HCT116 (cell line): ENCODE measurements around the gene NARF. TPM values are rescaled to one million over a fixed set of nuclear protein-coding genes. Genes with fewer than 3 reads are reported as not detected.
A peak's percentile ranks its signal among the peaks of the same experiment; 100 is the strongest.
"Not testable (repeated sequence)": the region's sequence is repeated elsewhere in the genome, so short reads cannot be mapped to it uniquely, and the experiment has no call there.

ENCODE experiments used
- ATAC-seq: fragments of 200-7000 bp; cut with Tn5 transposase; 2 replicates; pipeline ENCODE4 v1.9.1; 2020; ENCODE audit warnings: mild to moderate bottlenecking, moderate library complexity
- BruUV-seq: library from RNA; stranded (reverse); fragments of 400-500 nt; replicated peaks from 2 replicates; lab custom pipeline; 2021; lab: Mats Ljungman, UMichigan
- CTCF ChIA-PET: fragments of 300-600 bp; sonication (Branson Sonifier 250); formaldehyde crosslinking; loops from one replicate; lab custom pipeline; 2021; ENCODE audit warnings: antibody characterized with exemption; lab: Charles Lee
- POLR2A ChIA-PET: fragments of 300-600, 350-600 bp; sonication (Branson Sonifier 250); formaldehyde crosslinking; loops from one replicate; lab custom pipeline; 2021; ENCODE audit warnings: antibody characterized with exemption; lab: Charles Lee
- RAD21 ChIA-PET, 2 experiments: fragments of 300-600 bp; sonication (Branson Sonifier 250); formaldehyde crosslinking; loops; one replicate each; lab custom pipeline; 2023; ENCODE audit warnings: low total read pairs in 2 of 2; ENCODE audit not compliant: uncharacterized antibody in 2 of 2, unreplicated experiment in 2 of 2, low non-redundant PET in 1 of 2; lab: Charles Lee
- DNase-seq: peaks from one replicate; pipeline ENCODE4 v3.0.0-alpha.2; 2010; ENCODE audit warnings: low read depth, low spot score
- H2AFZ ChIP-seq: fragments of 200-600 bp; shearing (Covaris generic), sonication (generic); 2 replicates; pipeline ENCODE4 v1.6.1; 2017; ENCODE audit warnings: low read depth, mixed run types, mixed read lengths, antibody characterized with exemption, low read length; ENCODE audit not compliant: poor library complexity, severe bottlenecking
- H3K27ac ChIP-seq: 2 replicates; pipeline ENCODE4 v1.5.1; 2012; ENCODE audit warnings: low read depth, low read length
- H3K27me3 ChIP-seq: fragments of 200-600 bp; sonication (generic); 2 replicates; pipeline ENCODE4 v1.6.1; 2016; ENCODE audit warnings: mixed run types, low read length, mixed read lengths; ENCODE audit not compliant: insufficient read depth
- H3K36me3 ChIP-seq, 2 experiments: fragments of 200-500 bp in 1 of 2; fragments of 200-600 bp in 1 of 2; sonication (Bioruptor generic) in 1 of 2; sonication (generic) in 1 of 2; 2 replicates each; pipeline versions ENCODE4 v1.5.1 to v1.6.1; 2014 to 2016; ENCODE audit warnings: low read length in 2 of 2, inconsistent platforms in 1 of 2, mixed read lengths in 1 of 2, mixed run types in 1 of 2; ENCODE audit not compliant: insufficient read depth in 2 of 2, control insufficient read depth in 1 of 2
- H3K4me1 ChIP-seq, 2 experiments: fragments of 200-600 bp in 1 of 2; sonication (generic) in 1 of 2; 2 replicates each; pipeline versions ENCODE4 v1.5.1 to v1.6.1; 2012 to 2017; ENCODE audit warnings: low read length in 2 of 2, inconsistent platforms in 1 of 2, mild to moderate bottlenecking in 1 of 2, mixed read lengths in 1 of 2, mixed run types in 1 of 2, moderate library complexity in 1 of 2; ENCODE audit not compliant: insufficient read depth in 2 of 2, control insufficient read depth in 1 of 2
- H3K4me2 ChIP-seq: fragments of 200-600 bp; sonication (generic); 2 replicates; pipeline ENCODE4 v1.6.1; 2017; ENCODE audit warnings: mixed run types, low read length, mixed read lengths
- H3K4me3 ChIP-seq, 2 experiments: fragments of 200-600 bp in 1 of 2; sonication (generic) in 1 of 2; replicated peaks in 1 of 2; 2 replicates each; pipeline ENCODE4 v1.5.1; 2011 to 2016; ENCODE audit warnings: low read length in 2 of 2, control low read depth in 1 of 2, low read depth in 1 of 2, mild to moderate bottlenecking in 1 of 2, mixed read lengths in 1 of 2, mixed run types in 1 of 2
- H3K79me2 ChIP-seq: fragments of 200-600 bp; sonication (generic); 2 replicates; pipeline ENCODE4 v1.6.1; 2017; ENCODE audit warnings: mild to moderate bottlenecking, mixed run types, low read length, moderate library complexity, mixed read lengths; ENCODE audit not compliant: insufficient read depth
- H3K9ac ChIP-seq: fragments of 200-600 bp; sonication (generic); 2 replicates; pipeline ENCODE4 v1.6.1; 2016; ENCODE audit warnings: low read length, mixed read lengths
- H3K9me2 ChIP-seq: fragments of 200-600 bp; sonication (generic), shearing (Covaris generic); 2 replicates; pipeline ENCODE4 v1.6.1; 2017; ENCODE audit warnings: mixed run types, mild to moderate bottlenecking, moderate library complexity; ENCODE audit not compliant: insufficient read depth
- H3K9me3 ChIP-seq, 2 experiments: fragments of 200-500 bp in 1 of 2; fragments of 200-600 bp in 1 of 2; sonication (Bioruptor generic) in 1 of 2; sonication (generic) in 1 of 2; 2 replicates each; pipeline ENCODE4 v1.6.1; 2014 to 2017; ENCODE audit warnings: low read length in 2 of 2, mixed read lengths in 2 of 2, inconsistent platforms in 1 of 2, low read depth in 1 of 2, mild to moderate bottlenecking in 1 of 2, mixed run types in 1 of 2, moderate library complexity in 1 of 2; ENCODE audit not compliant: control insufficient read depth in 1 of 2, insufficient read depth in 1 of 2
- H4K20me1 ChIP-seq: fragments of 200-600 bp; sonication (generic), shearing (Covaris generic); 2 replicates; pipeline ENCODE4 v1.6.1; 2017; ENCODE audit warnings: mixed run types, mild to moderate bottlenecking, moderate library complexity; ENCODE audit not compliant: insufficient read depth
- EGR1 ChIP-seq: IDR thresholded peaks from 2 replicates; pipeline ENCODE4 v1.6.1; 2012; ENCODE audit warnings: low read depth
- intact Hi-C: fragments of 100-400 bp; cut with micrococcal nuclease; formaldehyde crosslinking; loops from 2 replicates; pipeline ENCODE4 v1.10.0; 2022
- total RNA-seq: library from RNA; stranded (reverse); gene quantifications from one replicate; pipeline ENCODE4 v1.2.1, GENCODE V29; 2021; ENCODE audit not compliant: unreplicated experiment

The NARF gene
- total RNA-seq, 1 experiment from 2014 or later: 91.8 TPM

GRCh38 chr17:82537228-82537627, 78.7 kb downstream of the NARF start:
- intact Hi-C loops, BruUV-seq, H2AFZ ChIP-seq, H3K9ac ChIP-seq, ATAC-seq, H3K9me3 ChIP-seq, H3K27me3 ChIP-seq, H3K4me3 ChIP-seq, H3K9me2 ChIP-seq, H3K36me3 ChIP-seq, DNase-seq, RAD21 ChIA-PET: not testable (repeated sequence)
- ChIA-PET POLR2A (interaction anchor here (1.8 kb wide), 1 partner anchor 18 kb away, joined by 5 read pairs; the partner anchor contains the start of gene FOXK2), CTCF (interaction anchor here (4.3 kb wide), 1 partner anchor 17 kb away, joined by 15 read pairs; no protein-coding TSS in a partner anchor)
- peak; percentile 56 for TF ChIP-seq EGR1
- Histone ChIP-seq H3K27ac (peak overlapping the region; percentile 47), H3K4me1 (peaks cover 43 to 58% of the 10 kb centered on the region in 2 experiments), H3K79me2 (peaks cover 100% of the 10 kb centered on the region), H3K4me2 (peak overlapping the region; percentile 24), H4K20me1 (peaks cover 35% of the 10 kb centered on the region; the same call in 1 of the 2 replicates)

- peaks cover 47 to 61% of the 10 kb centered on the region in 2 experiments for H3K4me1 ChIP-seq
- H3K9me2 ChIP-seq, H3K36me3 ChIP-seq, BruUV-seq, H2AFZ ChIP-seq, H3K27ac ChIP-seq, H3K27me3 ChIP-seq, DNase-seq, RAD21 ChIA-PET, H3K9ac ChIP-seq, H3K9me3 ChIP-seq, ATAC-seq, intact Hi-C loops, H3K4me3 ChIP-seq: not testable (repeated sequence)
- H3K79me2 ChIP-seq: peaks cover 99% of the 10 kb centered on the region
- POLR2A ChIA-PET: interaction anchor here (1.0 kb wide), 1 partner anchor 20 kb away, joined by 3 read pairs; the partner anchor contains the start of gene FOXK2
- H4K20me1 ChIP-seq: peaks cover 43% of the 10 kb centered on the region; the same call in 1 of the 2 replicates
- H3K4me2 ChIP-seq: peak overlapping the region; percentile 20
- CTCF ChIA-PET: interaction anchor here (1.2 to 1.5 kb wide), 3 partner anchors 9 to 12 kb away, joined by 3 to 5 read pairs (median 4); no protein-coding TSS in a partner anchor
Observed at GRCh38 chr17:82539076-82539475, 80.5 kb downstream of the NARF start.

Other genes with a start within 250 kb of the NARF start
- gene CCDC57, start 245.9 kb upstream of the NARF start, total RNA-seq: 143 TPM
- 445 TPM for gene SLC16A3, start 229.7 kb upstream of the NARF start, total RNA-seq
- gene CSNK1D, start 185.0 kb upstream of the NARF start, total RNA-seq: 176 TPM
- gene CD7, start 141.1 kb upstream of the NARF start, total RNA-seq: 0.61 TPM
- 6.8 TPM for gene SECTM1, start 125.0 kb upstream of the NARF start, total RNA-seq
- gene TEX19, start 99.5 kb upstream of the NARF start, total RNA-seq: 2.1 TPM
- gene UTS2R, start 87.0 kb upstream of the NARF start, total RNA-seq: not detected
- 45.2 TPM for gene HEXD, start 40.4 kb upstream of the NARF start, total RNA-seq
- gene OGFOD3, start 40.2 kb upstream of the NARF start, total RNA-seq: 53.6 TPM
- 95.4 TPM for gene CYBC1, start 8.0 kb upstream of the NARF start, total RNA-seq
- 122 TPM for gene FOXK2, start 61.0 kb downstream of the NARF start, total RNA-seq
- gene WDR45B, start 189.7 kb downstream of the NARF start, total RNA-seq: 117 TPM
- gene RAB40B, start 240.0 kb downstream of the NARF start, total RNA-seq: 22.1 TPM